Measurements from ENCODE around the gene VAV3.
"Not testable (repeated sequence)": the region's sequence is repeated elsewhere in the genome, so short reads cannot be mapped to it uniquely, and the experiment has no call there.

Gene VAV3

GRCh38 chr1:107726860-107727259 is 238.1 kb downstream of the VAV3 start:
- DNase-seq: no peak

GRCh38 chr1:107724648-107725047 is 240.3 kb downstream of the VAV3 start:
- no peak for DNase-seq

- not testable (repeated sequence) for DNase-seq
Measured at GRCh38 chr1:107720210-107720609, 244.8 kb downstream of the VAV3 start.

GRCh38 chr1:107710005-107710404 is 255.0 kb downstream of the VAV3 start:
- no peak for DNase-seq

- DNase-seq: no peak
Measured at GRCh38 chr1:107707111-107707510, 257.9 kb downstream of the VAV3 start.

DNA sequence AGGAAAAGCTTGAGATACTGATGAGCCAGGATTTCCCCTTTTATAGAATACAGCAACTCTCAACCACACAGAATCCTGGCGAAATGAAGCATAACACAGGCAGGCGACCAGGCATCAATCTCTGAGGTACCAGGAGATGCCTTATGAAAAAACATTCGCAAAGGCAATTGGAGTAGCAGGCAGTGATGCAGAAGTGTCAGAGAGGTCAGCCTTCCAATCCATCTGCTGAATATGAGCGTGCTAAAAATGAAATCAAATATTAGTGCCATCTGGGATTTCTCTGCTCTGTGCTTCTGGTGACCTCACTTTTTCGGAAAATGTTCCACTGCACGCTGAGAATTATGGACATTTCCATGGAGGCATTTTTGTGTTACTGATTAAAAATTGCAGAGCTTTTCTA is 258.8 kb downstream of the VAV3 start:
- DNase-seq: no peak

DNA sequence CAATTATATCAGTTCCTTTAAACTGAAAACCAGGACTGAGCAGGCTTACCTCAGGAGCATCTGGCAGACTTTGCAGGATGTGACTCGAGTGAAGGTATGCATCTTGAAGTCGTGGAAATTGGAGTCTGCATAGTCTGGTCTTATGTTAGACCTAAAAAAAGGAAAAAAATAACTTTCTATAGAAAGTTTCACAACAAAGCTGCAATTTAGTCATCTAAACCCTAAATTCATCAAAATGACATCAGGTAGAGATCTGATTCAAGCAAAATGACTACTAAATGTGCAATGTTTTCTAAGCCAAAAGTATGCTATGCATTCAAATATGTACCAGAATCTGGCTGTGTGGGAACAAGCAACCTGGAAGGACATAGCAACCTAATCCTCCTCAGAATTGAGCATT is 260.1 kb downstream of the VAV3 start:
- DNase-seq: no peak

GRCh38 chr1:107702946-107703571 is 261.9 kb downstream of the VAV3 start:
- no peak for DNase-seq

GRCh38 chr1:107700651-107701050 is 264.3 kb downstream of the VAV3 start:
- DNase-seq: not testable (repeated sequence)

DNA sequence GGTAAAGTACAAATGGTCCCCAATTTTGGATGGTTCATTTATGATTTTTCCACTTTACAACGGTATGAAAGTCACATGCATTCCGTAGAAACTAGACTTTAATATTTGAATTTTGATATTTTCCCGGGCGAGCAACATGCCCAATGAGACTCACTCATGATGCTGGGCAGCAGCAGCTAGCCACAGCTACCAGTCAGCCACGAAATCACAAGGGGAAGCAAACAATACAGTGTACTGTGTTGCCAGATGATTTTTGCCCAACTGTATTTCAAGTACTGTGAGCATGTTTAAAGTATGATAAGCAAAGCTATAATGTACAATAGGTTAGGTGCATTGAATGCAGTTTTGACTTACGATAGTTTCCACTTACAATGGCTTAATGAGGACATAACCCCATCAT is 266.8 kb downstream of the VAV3 start:
- DNase-seq: no peak

GRCh38 chr1:107695341-107695740 is 269.6 kb downstream of the VAV3 start:
- DNase-seq: no peak

DNA sequence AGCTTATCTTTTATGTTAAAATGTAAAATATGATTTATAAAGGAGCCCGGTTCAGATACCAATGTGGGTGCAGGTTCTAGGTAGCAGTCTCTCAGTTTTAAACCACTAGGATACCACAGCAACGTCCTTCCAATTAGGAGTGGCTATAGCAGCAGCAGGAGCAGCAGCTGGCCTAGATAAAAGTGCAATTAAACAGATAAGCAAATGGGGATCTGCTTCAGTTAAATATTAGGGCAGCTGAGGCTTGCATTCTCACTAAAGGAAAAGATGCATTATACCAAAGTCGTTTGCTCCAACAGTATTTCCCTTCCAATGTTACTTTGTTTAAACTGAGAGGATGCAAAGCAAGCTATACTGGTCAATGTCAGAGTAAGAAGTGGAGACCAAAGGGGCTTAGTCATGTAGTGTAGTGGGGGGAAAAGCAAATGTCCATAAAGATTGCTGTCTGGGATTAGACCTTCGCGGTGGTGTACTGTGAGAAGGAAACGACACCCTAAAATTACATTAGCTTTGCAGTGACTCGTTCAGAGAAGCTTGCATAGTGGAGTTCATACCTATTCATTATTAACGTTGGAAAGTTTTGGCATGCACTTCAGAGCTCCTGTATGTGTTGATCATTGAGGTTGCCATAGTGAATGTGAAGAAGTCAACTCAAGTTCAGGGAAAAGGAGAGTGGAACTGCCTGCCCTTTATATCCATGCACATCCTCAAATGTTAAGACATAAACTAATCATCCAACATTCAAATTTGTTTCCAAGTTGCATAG is 272.2 kb downstream of the VAV3 start:
- no peak for DNase-seq

DNA sequence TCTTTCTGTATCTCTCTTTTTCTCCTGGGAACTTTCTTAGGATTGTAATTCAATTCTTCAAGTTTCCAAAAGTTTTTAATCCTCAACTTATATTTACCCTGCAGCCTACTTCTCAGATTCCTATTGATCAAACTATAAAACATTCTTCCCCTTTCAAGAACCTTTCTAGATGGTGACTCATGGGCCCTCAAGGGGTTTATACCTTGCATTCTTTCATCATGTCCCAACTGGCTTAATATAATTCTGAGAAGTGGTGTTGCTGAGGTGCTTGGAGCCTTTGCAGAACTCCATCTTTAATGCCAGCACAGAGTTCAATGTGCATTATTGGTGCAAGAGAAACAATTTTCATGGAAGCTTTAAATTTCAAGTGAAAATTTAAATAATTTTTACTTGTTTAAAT is 273.4 kb downstream of the VAV3 start:
- no peak for DNase-seq

DNA sequence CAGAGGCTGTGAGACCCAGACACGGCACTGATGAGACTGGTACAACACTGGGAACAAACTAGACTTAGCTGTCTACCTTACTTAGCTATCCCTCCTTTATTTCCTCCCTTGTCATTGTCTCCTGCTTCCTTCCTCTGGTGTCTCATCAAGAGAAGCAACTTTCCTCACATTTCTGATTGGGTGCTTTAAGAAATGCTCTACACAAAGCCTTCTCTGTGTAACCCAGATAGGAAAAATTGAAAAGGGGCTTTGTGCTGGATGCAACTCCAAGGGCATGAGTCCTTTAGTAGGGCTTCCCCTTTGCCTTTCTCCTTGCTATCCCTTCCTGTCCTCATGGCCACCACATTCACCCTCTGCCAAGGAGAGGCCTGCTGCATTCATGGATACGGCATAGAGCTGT is 274.5 kb downstream of the VAV3 start:
- no peak for DNase-seq

GRCh38 chr1:107689733-107690132 is 275.2 kb downstream of the VAV3 start:
- DNase-seq: no peak

DNA sequence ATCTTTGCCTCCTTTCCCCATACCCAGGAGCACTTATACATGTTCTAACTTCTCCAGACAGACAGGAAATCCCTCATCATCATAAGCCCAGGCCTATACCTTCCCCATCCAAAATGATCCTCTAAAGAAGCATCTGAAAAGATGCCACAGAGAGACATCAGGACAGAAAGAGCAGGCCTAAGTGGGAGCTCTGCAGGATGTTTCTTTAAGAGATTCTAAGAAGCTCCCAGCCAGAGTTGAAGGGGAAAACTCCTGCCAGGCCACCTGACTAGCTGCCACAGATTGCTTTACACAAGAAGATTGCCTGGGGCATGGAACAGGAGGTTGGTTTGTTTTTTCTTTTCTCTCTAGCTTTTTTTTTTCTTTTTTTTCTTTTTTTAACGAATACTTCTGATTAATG is 275.8 kb downstream of the VAV3 start:
- no peak for DNase-seq

DNA sequence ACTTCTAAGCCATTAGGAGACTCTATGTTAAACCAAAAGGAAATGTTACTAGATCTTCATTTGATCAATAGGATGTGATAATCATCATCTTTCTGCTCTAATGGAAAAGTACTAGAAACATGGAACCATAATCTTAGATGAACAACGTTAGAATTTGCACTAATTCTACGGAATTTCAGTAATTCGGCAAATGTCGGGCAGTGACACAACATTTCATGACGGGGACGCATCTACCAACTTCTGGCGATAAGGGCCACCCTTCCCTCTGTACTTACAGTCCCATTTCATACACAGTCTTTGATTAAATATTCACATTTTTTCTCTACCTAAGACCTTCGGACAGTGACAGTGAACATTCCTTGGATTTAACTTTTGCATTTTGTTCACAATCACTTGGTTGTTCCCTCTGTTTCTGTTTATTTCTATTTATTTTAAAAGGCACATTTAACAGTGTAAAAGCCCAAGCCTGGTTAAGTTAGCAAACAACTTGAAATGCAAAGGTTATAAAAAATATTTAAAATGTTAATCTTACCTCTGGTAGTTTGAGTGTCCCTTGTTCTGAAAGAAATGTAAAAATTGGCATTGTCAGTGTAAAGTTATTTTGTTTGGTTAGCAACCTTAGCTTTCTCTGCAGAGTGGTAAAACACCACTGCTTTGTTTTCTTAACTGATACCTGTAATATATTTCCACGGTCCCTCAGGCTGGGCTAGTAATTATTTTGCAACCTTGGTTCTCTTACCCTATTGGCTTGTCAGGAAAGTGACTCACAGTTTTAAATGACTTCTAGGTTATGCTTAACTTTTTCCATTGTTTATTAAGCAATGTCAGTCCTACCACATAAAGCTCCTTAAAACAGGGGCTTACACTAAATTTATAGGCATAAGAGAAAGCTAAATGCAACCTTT is 276.9 kb downstream of the VAV3 start:
- no peak for DNase-seq

DNA sequence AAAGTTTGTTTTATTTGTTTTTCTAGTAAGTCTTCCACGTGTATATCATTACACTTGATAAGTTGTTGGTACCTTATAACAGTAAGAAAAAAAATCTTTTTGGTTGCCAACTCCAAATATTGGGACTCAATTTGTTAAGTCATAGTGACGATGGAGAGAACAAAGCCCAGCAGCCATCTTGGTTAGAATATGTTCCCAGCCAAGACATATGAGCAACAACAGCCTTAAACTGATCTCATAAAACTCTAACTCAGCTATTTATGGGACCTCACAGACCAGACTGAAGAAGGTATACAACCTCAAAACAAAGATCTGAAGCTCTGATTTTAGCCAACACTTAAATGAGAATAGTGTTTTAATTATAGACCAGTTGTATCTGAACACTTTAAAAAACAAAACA is 281.3 kb downstream of the VAV3 start:
- no peak for DNase-seq

- DNase-seq: no peak
Measured at GRCh38 chr1:107683191-107683657, 281.8 kb downstream of the VAV3 start.

GRCh38 chr1:107682467-107682866 is 282.5 kb downstream of the VAV3 start:
- DNase-seq: no peak

DNA sequence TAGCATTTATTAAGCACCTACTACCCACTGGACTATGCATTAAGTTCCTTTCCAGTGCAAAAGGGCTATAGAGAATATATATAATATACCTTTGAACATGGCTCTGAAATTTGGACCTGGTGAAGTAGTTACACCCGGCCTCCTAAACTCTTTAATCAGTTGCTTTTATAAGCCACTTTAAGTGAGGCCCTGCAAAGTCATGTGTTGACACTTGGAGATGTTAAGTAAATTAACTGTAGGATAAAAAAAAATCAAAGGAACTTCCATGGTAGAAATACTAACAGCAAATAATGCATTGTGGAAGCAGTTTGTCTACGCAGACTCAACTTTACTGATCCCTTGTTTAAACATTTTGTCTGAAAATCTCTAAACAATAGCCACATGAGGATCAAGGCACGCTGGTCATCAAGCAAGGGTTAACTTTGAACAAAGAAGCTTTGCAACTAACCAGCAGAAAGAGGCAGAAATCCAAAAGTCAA is 283.9 kb downstream of the VAV3 start:
- no peak for DNase-seq

- no peak for DNase-seq
Measured at GRCh38 chr1:107680579-107680985, 284.4 kb downstream of the VAV3 start.

- no peak for DNase-seq
Measured at GRCh38 chr1:107679411-107679953, 285.5 kb downstream of the VAV3 start.
